ENCODE measurements around the gene ESYT3. TPM values are rescaled to one million over a fixed set of nuclear protein-coding genes. Genes with fewer than 3 reads are reported as not detected.
"Not testable (repeated sequence)": the region's sequence is repeated elsewhere in the genome, so short reads cannot be mapped to it uniquely, and the experiment has no call there.

The ESYT3 gene
- total RNA-seq, 1 experiment from 2014 or later = 6.3 TPM

- no peaks in the 10 kb centered on the region for H3K27me3 Mint-ChIP-seq (ENCODE audit: low read depth)
Observed at GRCh38 chr3:138513090-138513843, 78.9 kb downstream of the ESYT3 start.

DNA sequence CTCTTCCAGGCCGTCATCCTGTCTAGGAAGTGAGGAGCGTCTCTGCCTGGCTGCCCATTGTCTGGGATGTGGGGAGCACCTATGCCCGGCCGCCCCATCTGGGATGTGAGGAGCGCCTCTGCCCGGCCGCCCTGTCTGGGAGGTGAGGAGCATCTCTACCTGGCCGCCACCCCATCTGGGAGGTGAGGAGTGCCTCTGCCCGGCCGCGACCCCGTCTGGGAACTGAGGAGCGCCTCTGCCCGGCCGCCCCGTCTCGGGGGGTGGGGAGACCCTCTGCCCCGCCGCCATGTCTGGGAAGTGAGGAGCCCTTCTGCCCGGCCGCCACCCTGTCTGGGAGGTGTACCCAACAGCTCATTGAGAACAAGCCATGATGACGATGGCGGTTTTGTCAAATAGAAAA is 87.0 kb downstream of the ESYT3 start:
- H3K36me3 Mint-ChIP-seq (ENCODE audit: insufficient read depth in 1 of 3, low read depth in 3 of 3) = peaks cover 59 to 76% (median 69%) of the 10 kb centered on the region in 3 experiments

More at GRCh38 chr3:138513090-138513843, 78.9 kb downstream of the ESYT3 start:
- no peak overlapping the region for H3K14ac ChIP-seq (ENCODE audit: insufficient read depth, low read length)
- H2BK5ac ChIP-seq (ENCODE audit: insufficient read length, low read length) = no peak overlapping the region
- Mint-ChIP-seq H3K36me3 (ENCODE audit: insufficient read depth in 1 of 3, low read depth in 3 of 3) (peaks cover 20 to 29% (median 23%) of the 10 kb centered on the region in 3 experiments), H3K9me3 (peaks cover 16 to 19% of the 10 kb centered on the region in 2 experiments), H3K4me1 (peaks cover 5 to 8% of the 10 kb centered on the region in 2 experiments), H3K27ac (no peak overlapping the region), H3K4me3 (no peak overlapping the region)
- no peak overlapping the region for H2BK120ac ChIP-seq (ENCODE audit: low read depth, low read length, poor library complexity, severe bottlenecking)
- DNase-seq = no peak
- H3K79me2 ChIP-seq (ENCODE audit: insufficient read depth, low read length) = no peaks in the 10 kb centered on the region
- H3K27me3 ChIP-seq (ENCODE audit: insufficient read depth, low read length) = no peaks in the 10 kb centered on the region
- no peak overlapping the region for H4K5ac ChIP-seq (ENCODE audit: insufficient read length, low read depth, low read length)
- no CpG with 5 or more reads among the region's 2 CpGs for WGBS (ENCODE audit: extremely low coverage, insufficient read length, low lambda C conversion rate)
- no peak overlapping the region for H2AFZ ChIP-seq (ENCODE audit: low read length)
- H3K27ac ChIP-seq (ENCODE audit: insufficient read length, low read depth, low read length) = no peak overlapping the region
- no peaks in the 10 kb centered on the region for H3K4me1 ChIP-seq (ENCODE audit: insufficient read depth, low read length)
- H3K79me1 ChIP-seq (ENCODE audit: insufficient read depth, low read depth, low read length, poor library complexity, severe bottlenecking) = no peaks in the 10 kb centered on the region
- H4K20me1 ChIP-seq (ENCODE audit: control insufficient read depth, insufficient read depth, insufficient read length) = no peaks in the 10 kb centered on the region
- H2BK15ac ChIP-seq (ENCODE audit: low read depth, low read length) = no peak overlapping the region
- H3K9me3 ChIP-seq (ENCODE audit: control insufficient read depth, low read depth, low read length) = peaks cover 6% of the 10 kb centered on the region
- no peak overlapping the region for H2BK12ac ChIP-seq (ENCODE audit: insufficient read length, low read depth, low read length)
- no peak overlapping the region for H3K4ac ChIP-seq (ENCODE audit: low read depth, low read length)
- H3K9ac ChIP-seq (ENCODE audit: extremely low read depth, insufficient read length, low read length) = no peak overlapping the region
- no peak overlapping the region for H3T11ph ChIP-seq (ENCODE audit: low read length)
- H3K4me2 ChIP-seq (ENCODE audit: insufficient read depth, insufficient read length, low read length) = no peak overlapping the region
- TF ChIP-seq, protein P1, sequence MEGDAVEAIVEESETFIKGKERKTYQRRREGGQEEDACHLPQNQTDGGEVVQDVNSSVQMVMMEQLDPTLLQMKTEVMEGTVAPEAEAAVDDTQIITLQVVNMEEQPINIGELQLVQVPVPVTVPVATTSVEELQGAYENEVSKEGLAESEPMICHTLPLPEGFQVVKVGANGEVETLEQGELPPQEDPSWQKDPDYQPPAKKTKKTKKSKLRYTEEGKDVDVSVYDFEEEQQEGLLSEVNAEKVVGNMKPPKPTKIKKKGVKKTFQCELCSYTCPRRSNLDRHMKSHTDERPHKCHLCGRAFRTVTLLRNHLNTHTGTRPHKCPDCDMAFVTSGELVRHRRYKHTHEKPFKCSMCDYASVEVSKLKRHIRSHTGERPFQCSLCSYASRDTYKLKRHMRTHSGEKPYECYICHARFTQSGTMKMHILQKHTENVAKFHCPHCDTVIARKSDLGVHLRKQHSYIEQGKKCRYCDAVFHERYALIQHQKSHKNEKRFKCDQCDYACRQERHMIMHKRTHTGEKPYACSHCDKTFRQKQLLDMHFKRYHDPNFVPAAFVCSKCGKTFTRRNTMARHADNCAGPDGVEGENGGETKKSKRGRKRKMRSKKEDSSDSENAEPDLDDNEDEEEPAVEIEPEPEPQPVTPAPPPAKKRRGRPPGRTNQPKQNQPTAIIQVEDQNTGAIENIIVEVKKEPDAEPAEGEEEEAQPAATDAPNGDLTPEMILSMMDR (conservative IDR thresholded peaks at IDR 0.05) = no peak
- no peaks in the 10 kb centered on the region for H3K23me2 ChIP-seq (ENCODE audit: insufficient read length, low read depth, low read length, poor library complexity, severe bottlenecking)
- H4K8ac ChIP-seq (replicated peaks; ENCODE audit: insufficient read length, low read depth, low read length) = no peak overlapping the region
- H2AK5ac ChIP-seq (ENCODE audit: insufficient read length, low read length) = no peak overlapping the region
- no peak overlapping the region for H4K91ac ChIP-seq (ENCODE audit: insufficient read length, low read depth, low read length)
- no peak overlapping the region for H3K56ac ChIP-seq (ENCODE audit: insufficient read length, low read depth, low read length)
- no peak overlapping the region for H2BK20ac ChIP-seq (ENCODE audit: low read depth, low read length, poor library complexity, severe bottlenecking)
- H3K23ac ChIP-seq (ENCODE audit: insufficient read length, low read depth, low read length) = no peak overlapping the region
- no peak overlapping the region for H3K18ac ChIP-seq (ENCODE audit: insufficient read length, low read depth, low read length)

More for the DNA sequence above, 87.0 kb downstream of the ESYT3 start:
- H3K79me1 ChIP-seq (ENCODE audit: insufficient read depth, low read depth, low read length, poor library complexity, severe bottlenecking); H3K4me1 Mint-ChIP-seq; H3K56ac ChIP-seq (ENCODE audit: insufficient read length, low read depth, low read length); H2AK5ac ChIP-seq (ENCODE audit: insufficient read length, low read length); H4K91ac ChIP-seq (ENCODE audit: insufficient read length, low read depth, low read length); H3K14ac ChIP-seq (ENCODE audit: insufficient read depth, low read length); H2BK5ac ChIP-seq (ENCODE audit: insufficient read length, low read length); H3K4me1 ChIP-seq (ENCODE audit: insufficient read depth, low read length); H4K8ac ChIP-seq (replicated peaks; ENCODE audit: insufficient read length, low read depth, low read length); H2BK120ac ChIP-seq (ENCODE audit: low read depth, low read length, poor library complexity, severe bottlenecking); H3K9ac ChIP-seq (ENCODE audit: extremely low read depth, insufficient read length, low read length); H3K27me3 Mint-ChIP-seq (ENCODE audit: low read depth); H3K79me2 ChIP-seq (ENCODE audit: insufficient read depth, low read length); H3K4me3 Mint-ChIP-seq; H3K27ac Mint-ChIP-seq; H3T11ph ChIP-seq (ENCODE audit: low read length); H3K27ac ChIP-seq (ENCODE audit: insufficient read length, low read depth, low read length); H3K23me2 ChIP-seq (ENCODE audit: insufficient read length, low read depth, low read length, poor library complexity, severe bottlenecking); H3K9me3 ChIP-seq (ENCODE audit: control insufficient read depth, low read depth, low read length); H4K5ac ChIP-seq (ENCODE audit: insufficient read length, low read depth, low read length); H4K20me1 ChIP-seq (ENCODE audit: control insufficient read depth, insufficient read depth, insufficient read length); H2AFZ ChIP-seq (ENCODE audit: low read length); H3K27me3 ChIP-seq (ENCODE audit: insufficient read depth, low read length); H3K23ac ChIP-seq (ENCODE audit: insufficient read length, low read depth, low read length); H3K18ac ChIP-seq (ENCODE audit: insufficient read length, low read depth, low read length); H3K4ac ChIP-seq (ENCODE audit: low read depth, low read length); H2BK20ac ChIP-seq (ENCODE audit: low read depth, low read length, poor library complexity, severe bottlenecking); H3K4me2 ChIP-seq (ENCODE audit: insufficient read depth, insufficient read length, low read length); DNase-seq; H2BK12ac ChIP-seq (ENCODE audit: insufficient read length, low read depth, low read length); H2BK15ac ChIP-seq (ENCODE audit: low read depth, low read length): not testable (repeated sequence)
- peaks cover 49 to 55% of the 10 kb centered on the region in 2 experiments for H3K9me3 Mint-ChIP-seq
- WGBS (ENCODE audit: extremely low coverage, insufficient read length, low lambda C conversion rate) = no CpG with 5 or more reads among the region's 23 CpGs
